ENCODE data around the gene UQCR11.
A peak's percentile ranks its signal among the peaks of the same experiment; 100 is the strongest.
"Not testable (repeated sequence)": the region's sequence is repeated elsewhere in the genome, so short reads cannot be mapped to it uniquely, and the experiment has no call there.

The UQCR11 gene

GRCh38 chr19:1605236-1606137 lies at the start of gene UQCR11:
TSS of gene UQCR11 (minus strand) at chr19:1605462. CDS start at chr19:1605409, 53 bp downstream.
- DNase-seq: peak; percentile 89

- DNase-seq: no peak
These were observed 49.0 kb upstream of the UQCR11 start for GRCh38 chr19:1654178-1654792.

- DNase-seq: no peak
These were observed 48.0 kb upstream of the UQCR11 start for GRCh38 chr19:1653300-1653628.

- peak; percentile 97 for DNase-seq
These were observed 47.4 kb upstream of the UQCR11 start, which contains the start of gene TCF3 for GRCh38 chr19:1652471-1653299. TSS of gene TCF3 (minus strand) at chr19:1652615. CDS start at chr19:1650248, 2,367 bp downstream.

GRCh38 chr19:1651568-1652291 lies 46.5 kb upstream of the UQCR11 start:
- no peak for DNase-seq

GRCh38 chr19:1650650-1651567 lies 45.6 kb upstream of the UQCR11 start:
- no peak for DNase-seq

- no peak for DNase-seq
These were observed 44.7 kb upstream of the UQCR11 start for GRCh38 chr19:1649706-1650649.

GRCh38 chr19:1648920-1649541 lies 43.8 kb upstream of the UQCR11 start:
- DNase-seq: no peak

- DNase-seq: no peak
These were observed 43.2 kb upstream of the UQCR11 start for GRCh38 chr19:1648459-1648849.

GRCh38 chr19:1647501-1648458 lies 42.5 kb upstream of the UQCR11 start:
- no peak for DNase-seq

- no peak for DNase-seq
These were observed 41.6 kb upstream of the UQCR11 start for GRCh38 chr19:1646659-1647453.

- DNase-seq: no peak
These were observed 40.9 kb upstream of the UQCR11 start for GRCh38 chr19:1646149-1646548.

- no peak for DNase-seq
These were observed 40.0 kb upstream of the UQCR11 start for GRCh38 chr19:1645299-1645698.

- no peak for DNase-seq
These were observed 38.8 kb upstream of the UQCR11 start for GRCh38 chr19:1644070-1644469.

- not testable (repeated sequence) for DNase-seq
These were observed 35.7 kb upstream of the UQCR11 start for GRCh38 chr19:1640893-1641448.

GRCh38 chr19:1636325-1637236 lies 31.3 kb upstream of the UQCR11 start:
- no peak for DNase-seq

GRCh38 chr19:1634938-1635243 lies 29.6 kb upstream of the UQCR11 start:
- DNase-seq: no peak
